Activated B cell treated with CpG ODN at 0.5 μM for 24 hours (primary cell): ENCODE results near the gene CEBPZOS. TPM values are rescaled to one million over a fixed set of nuclear protein-coding genes. Genes with fewer than 3 reads are reported as not detected.
"Not testable (repeated sequence)": the region's sequence is repeated elsewhere in the genome, so short reads cannot be mapped to it uniquely, and the experiment has no call there.

Experiments
- ATAC-seq: fragments of 200-7000 bp; cut with Tn5 transposase; one replicate; pipeline ENCODE4 v1.10.0; 2021; ENCODE audit warnings: low read depth, mild to moderate bottlenecking, moderate library complexity
- CTCF ChIA-PET: fragments of 350-600 bp; sonication (Branson Sonifier 250); formaldehyde crosslinking; loops from one replicate; lab custom pipeline; 2021; ENCODE audit warnings: antibody characterized with exemption; lab: Charles Lee
- POLR2A ChIA-PET: fragments of 350-600 bp; sonication (Branson Sonifier 250); formaldehyde crosslinking; loops from one replicate; lab custom pipeline; 2021; ENCODE audit warnings: antibody characterized with exemption; lab: Charles Lee
- DNase-seq: peaks from one replicate; pipeline ENCODE4 v3.0.0; 2022
- H3K27ac Mint-ChIP-seq: one replicate; pipeline ENCODE4 v1.8.0; 2020; ENCODE audit warnings: mixed read lengths
- H3K27me3 Mint-ChIP-seq: one replicate; pipeline ENCODE4 v1.8.0; 2021; ENCODE audit warnings: mixed read lengths
- H3K36me3 Mint-ChIP-seq: one replicate; pipeline ENCODE4 v1.8.0; 2021; ENCODE audit warnings: low read depth, mixed read lengths
- H3K4me1 Mint-ChIP-seq: one replicate; pipeline ENCODE4 v1.8.0; 2021; ENCODE audit warnings: mixed read lengths
- H3K4me3 Mint-ChIP-seq: one replicate; pipeline ENCODE4 v1.8.0; 2020; ENCODE audit warnings: mild to moderate bottlenecking, mixed read lengths
- H3K9me3 Mint-ChIP-seq: one replicate; pipeline ENCODE4 v1.8.0; 2020; ENCODE audit warnings: mixed read lengths
- CTCF ChIP-seq: fragments of 200-600 bp; IDR thresholded peaks from one replicate; pipeline ENCODE4 v1.8.0; 2022; ENCODE audit warnings: antibody characterized with exemption, mild to moderate bottlenecking
- intact Hi-C: fragments of 100-400 bp; cut with micrococcal nuclease; formaldehyde crosslinking; loops from one replicate; pipeline ENCODE4 v1.15.1; 2024
- total RNA-seq: library from RNA; stranded (reverse); gene quantifications from 2 replicates; pipeline ENCODE4 v1.2.3, GENCODE V29; 2022

Gene CEBPZOS
- total RNA-seq, 1 donor from 2014 or later: 35.5 TPM

GRCh38 chr2:37191253-37191652 lies 5.0 kb upstream of the CEBPZOS start:
- ATAC-seq: no peak
- H3K4me3 Mint-ChIP-seq: no peak overlapping the region
- no peaks in the 10 kb centered on the region for H3K27me3 Mint-ChIP-seq
- H3K27ac Mint-ChIP-seq: no peak overlapping the region
- peaks cover 2% of the 10 kb centered on the region for H3K4me1 Mint-ChIP-seq
- peaks cover under 1% of the 10 kb centered on the region for H3K36me3 Mint-ChIP-seq
- no peaks in the 10 kb centered on the region for H3K9me3 Mint-ChIP-seq
- CTCF ChIA-PET: no interaction called here
- POLR2A ChIA-PET: no interaction called here
- intact Hi-C loops: no loop called here
- no peak for DNase-seq
- no peak for TF ChIP-seq CTCF

- intact Hi-C loops: no loop called here
- Mint-ChIP-seq H3K27me3 (no peaks in the 10 kb centered on the region), H3K27ac (no peak overlapping the region), H3K4me1 (peaks cover 5% of the 10 kb centered on the region), H3K4me3 (no peak overlapping the region), H3K9me3 (no peaks in the 10 kb centered on the region), H3K36me3 (peaks cover 4% of the 10 kb centered on the region)
- ATAC-seq (no peak), DNase-seq (no peak)
- ChIA-PET POLR2A (no interaction called here), CTCF (no interaction called here)
- TF ChIP-seq CTCF: no peak
Observed at GRCh38 chr2:37191747-37192146, 4.5 kb upstream of the CEBPZOS start.

- Mint-ChIP-seq H3K27me3 (no peaks in the 10 kb centered on the region), H3K9me3 (no peaks in the 10 kb centered on the region), H3K4me1 (peaks cover 13% of the 10 kb centered on the region), H3K36me3 (peaks cover 4% of the 10 kb centered on the region), H3K4me3 (no peak overlapping the region), H3K27ac (no peak overlapping the region)
- ATAC-seq (no peak), DNase-seq (no peak)
- CTCF ChIA-PET: no interaction called here
- POLR2A ChIA-PET: no interaction called here
- intact Hi-C loops: no loop called here
- no peak for TF ChIP-seq CTCF
Observed at GRCh38 chr2:37192551-37192950, 3.7 kb upstream of the CEBPZOS start.

- POLR2A ChIA-PET: interaction anchor here (0.5 to 0.7 kb wide), 2 partner anchors 17 to 43 kb away, joined by 3 read pairs; no protein-coding TSS in a partner anchor
- H3K27me3 Mint-ChIP-seq, H3K9me3 Mint-ChIP-seq, CTCF ChIA-PET, ATAC-seq, DNase-seq: not testable (repeated sequence)
- H3K36me3 Mint-ChIP-seq: peaks cover 12% of the 10 kb centered on the region
- H3K4me3 Mint-ChIP-seq: peak overlapping the region; percentile 99
- intact Hi-C loops: loop anchor here (1.0 to 5.0 kb wide), 5 partner anchors 8 to 230 kb away; partner anchors contain the start of genes CEBPZ, EIF2AK2, GPATCH11 and HEATR5B
- peaks cover 23% of the 10 kb centered on the region for H3K4me1 Mint-ChIP-seq
- H3K27ac Mint-ChIP-seq: peak overlapping the region; percentile 98
Observed at GRCh38 chr2:37195862-37196319, 405 bp upstream of the CEBPZOS start.

GRCh38 chr2:37198681-37199065 lies 2.4 kb downstream of the CEBPZOS start:
- Mint-ChIP-seq H3K4me1 (peaks cover 23% of the 10 kb centered on the region), H3K36me3 (peaks cover 31% of the 10 kb centered on the region), H3K4me3 (no peak overlapping the region), H3K27ac (no peak overlapping the region), H3K27me3 (no peaks in the 10 kb centered on the region), H3K9me3 (peaks cover 2% of the 10 kb centered on the region)
- CTCF ChIA-PET: no interaction called here
- POLR2A ChIA-PET: no interaction called here
- ATAC-seq (no peak), DNase-seq (no peak)
- no peak for TF ChIP-seq CTCF
- intact Hi-C loops: loop anchor here (5.0 kb wide), 1 partner anchor 41 kb away; the partner anchor contains the start of gene EIF2AK2

GRCh38 chr2:37201208-37201607 lies 4.9 kb downstream of the CEBPZOS start:
- ChIA-PET POLR2A (no interaction called here), CTCF (no interaction called here)
- Mint-ChIP-seq H3K4me3 (no peak overlapping the region), H3K27ac (no peak overlapping the region), H3K9me3 (peaks cover 4% of the 10 kb centered on the region), H3K4me1 (peaks cover 22% of the 10 kb centered on the region), H3K27me3 (no peaks in the 10 kb centered on the region), H3K36me3 (peaks cover 54% of the 10 kb centered on the region)
- TF ChIP-seq CTCF: no peak
- intact Hi-C loops: no loop called here
- ATAC-seq (no peak), DNase-seq (no peak)
